K562 (cell line): ENCODE results near the gene VPS35L. TPM values are rescaled to one million over a fixed set of nuclear protein-coding genes. Genes with fewer than 3 reads are reported as not detected.

Experiments
- ATAC-seq: fragments of 200-7000 bp; cut with Tn5 transposase; 3 replicates; pipeline ENCODE4 v1.9.1; 2020; ENCODE audit warnings: moderate library complexity
- BruUV-seq: library from RNA; stranded (reverse); fragments of 400-500 nt; replicated peaks from 2 replicates; lab custom pipeline; 2021; lab: Mats Ljungman, UMichigan
- CTCF ChIA-PET: fragments of 300-600 bp; formaldehyde crosslinking; extraction: SDS; loops from one replicate; lab custom pipeline; 2021; ENCODE audit warnings: low intra/inter-chr PET ratio; lab: Yijun Ruan, JAX
- POLR2A ChIA-PET: fragments of 300-600, 350-650 bp; sonication (Branson Sonifier 250); formaldehyde crosslinking; extraction: SDS; loops from one replicate; lab custom pipeline; 2021; ENCODE audit warnings: antibody characterized with exemption, inconsistent platforms; lab: Yijun Ruan, JAX
- DNase-seq, 4 experiments: peaks; one replicate each; pipeline versions ENCODE4 v3.0.0 to v3.0.0-alpha.2; 2011 to 2018; ENCODE audit warnings: low spot score in 3 of 4, mixed read lengths in 3 of 4; ENCODE audit errors: extremely low read depth in 1 of 4
- FAIRE-seq: peaks from 2 replicates; lab custom pipeline; 2011; peaks lifted over from hg19 to GRCh38; lab: Jason Lieb, UNC
- H2AFZ ChIP-seq: 2 replicates; pipeline ENCODE4 v1.6.0; 2011; ENCODE audit warnings: low read depth, low read length, control low read depth, inconsistent platforms
- H3K27ac ChIP-seq: fragments of 200-600 bp; 3 replicates; pipeline ENCODE4 v1.8.0; 2011; ENCODE audit warnings: low read depth, mild to moderate bottlenecking, control low read depth, inconsistent platforms, low read length, moderate library complexity, mixed read lengths; ENCODE audit errors: extremely low read depth
- H3K27me3 ChIP-seq, 2 experiments: fragments of 300-600 bp in 1 of 2; 2 replicates in 1 of 2; 3 replicates in 1 of 2; pipeline versions ENCODE4 v1.6.0 to v1.8.0; 2011; ENCODE audit warnings: inconsistent platforms in 2 of 2, low read length in 2 of 2, mild to moderate bottlenecking in 1 of 2, mixed read lengths in 1 of 2, moderate library complexity in 1 of 2; ENCODE audit not compliant: control insufficient read depth in 2 of 2, insufficient read depth in 2 of 2
- H3K36me3 ChIP-seq: fragments of 300-600 bp; 3 replicates; pipeline ENCODE4 v1.8.0; 2011; ENCODE audit warnings: mild to moderate bottlenecking, low read length, inconsistent platforms; ENCODE audit not compliant: control insufficient read depth, insufficient read depth
- H3K4me1 ChIP-seq, 2 experiments: fragments of 200-600 bp in 1 of 2; replicated peaks in 1 of 2; 2 replicates in 1 of 2; 3 replicates in 1 of 2; pipeline versions ENCODE4 v1.5.1 to v1.8.0; 2011; ENCODE audit warnings: inconsistent platforms in 2 of 2, low read length in 2 of 2, mild to moderate bottlenecking in 1 of 2, mixed read lengths in 1 of 2, moderate library complexity in 1 of 2; ENCODE audit not compliant: control insufficient read depth in 2 of 2, insufficient read depth in 2 of 2
- H3K4me2 ChIP-seq: 2 replicates; pipeline ENCODE4 v1.6.1; 2011; ENCODE audit warnings: low read length, control low read depth, inconsistent platforms, mixed read lengths; ENCODE audit not compliant: insufficient read depth
- H3K4me3 ChIP-seq: fragments of 200-600 bp; sonication (generic), shearing (Covaris generic); 2 replicates; pipeline ENCODE4 v1.5.1; 2016; ENCODE audit warnings: control low read depth, inconsistent platforms
- H3K79me2 ChIP-seq: fragments of 200-600 bp; 3 replicates; pipeline ENCODE4 v1.8.0; 2011; ENCODE audit warnings: low read length, inconsistent platforms; ENCODE audit not compliant: control insufficient read depth, insufficient read depth
- H3K9ac ChIP-seq, 2 experiments: 2 replicates each; pipeline versions ENCODE4 v1.6.0 to v1.6.1; 2011; ENCODE audit warnings: low read depth in 2 of 2, low read length in 2 of 2, control low read depth in 1 of 2, inconsistent platforms in 1 of 2, mild to moderate bottlenecking in 1 of 2, mixed read lengths in 1 of 2; ENCODE audit not compliant: insufficient read depth in 1 of 2
- H3K9me1 ChIP-seq: one replicate; pipeline ENCODE4 v1.6.0; 2011; ENCODE audit warnings: inconsistent platforms, mild to moderate bottlenecking, low read length, moderate library complexity; ENCODE audit not compliant: control insufficient read depth, insufficient read depth
- H3K9me3 ChIP-seq: replicated peaks from 2 replicates; pipeline ENCODE4 v1.5.1; 2011; ENCODE audit warnings: low read depth, low read length, inconsistent platforms; ENCODE audit not compliant: control insufficient read depth, insufficient read depth
- H4K20me1 ChIP-seq: replicated peaks from 2 replicates; pipeline ENCODE4 v1.6.1; 2011; ENCODE audit warnings: low read length, inconsistent platforms, mixed read lengths; ENCODE audit not compliant: control insufficient read depth, insufficient read depth
- ARID1B ChIP-seq: fragments of 450-650 bp; IDR thresholded peaks from 2 replicates; pipeline ENCODE4 v1.6.1; 2016; ENCODE audit warnings: antibody characterized with exemption, mild to moderate bottlenecking, inconsistent platforms
- CBX1 ChIP-seq: sonication (generic); IDR thresholded peaks from 2 replicates; pipeline ENCODE4 v1.6.1; 2016; ENCODE audit warnings: antibody characterized with exemption, low read depth, mild to moderate bottlenecking
- ELK3 ChIP-seq: fragments of 450-650 bp; formaldehyde crosslinking; IDR thresholded peaks from 2 replicates; pipeline ENCODE4 v1.4.0; 2020; ENCODE audit warnings: mild to moderate bottlenecking
- FOXA3 ChIP-seq, 2 experiments: fragments of 450-650 bp in 1 of 2; sonication (generic) in 1 of 2; formaldehyde crosslinking; IDR thresholded peaks in 1 of 2; conservative IDR thresholded peaks in 1 of 2; 2 replicates each; pipeline versions ENCODE4 v1.4.0 to v1.8.0; 2020 to 2022; ENCODE audit warnings: mild to moderate bottlenecking in 2 of 2, missing genetic modification reagents in 1 of 2
- FOXJ2 ChIP-seq: fragments of 200-800 bp; sonication (Bioruptor generic); IDR thresholded peaks from 2 replicates; pipeline ENCODE4 v1.6.1; 2016; ENCODE audit warnings: missing genetic modification characterization, missing compliant biosample characterization
- HDAC6 ChIP-seq: IDR thresholded peaks from 2 replicates; pipeline ENCODE4 v1.6.1; 2012; ENCODE audit warnings: low read depth, mild to moderate bottlenecking, control low read depth, inconsistent platforms, low read length, moderate library complexity
- HNRNPH1 ChIP-seq: fragments of 200-400 bp; formaldehyde crosslinking; optimal IDR thresholded peaks from 2 replicates; pipeline ENCODE3; 2017; ENCODE audit warnings: low read depth, mild to moderate bottlenecking, low read length, moderate library complexity
- LCOR ChIP-seq: sonication (generic); formaldehyde crosslinking; IDR thresholded peaks from 2 replicates; pipeline ENCODE4 v1.8.0; 2022; ENCODE audit warnings: mild to moderate bottlenecking, missing genetic modification reagents
- MAFF ChIP-seq: IDR thresholded peaks from 2 replicates; pipeline ENCODE4 v1.6.1; 2012; ENCODE audit warnings: low read length, improper control_type of control experiment
- MTA2 ChIP-seq: fragments of 450-650 bp; IDR thresholded peaks from 2 replicates; pipeline ENCODE4 v1.6.1; 2016; ENCODE audit warnings: low read depth
- NFE2 ChIP-seq: IDR thresholded peaks from 2 replicates; pipeline ENCODE4 v1.6.1; 2014; ENCODE audit warnings: antibody characterized with exemption, low read depth
- PKNOX1 ChIP-seq: fragments of 450-650 bp; IDR thresholded peaks from 2 replicates; pipeline ENCODE4 v1.6.1; 2016
- PML ChIP-seq: IDR thresholded peaks from 2 replicates; pipeline ENCODE4 v1.6.1; 2012; ENCODE audit warnings: low read length, inconsistent platforms
- PPARD ChIP-seq: fragments of 250-450 bp; sonication (Bioruptor Pico); IDR thresholded peaks from 2 replicates; pipeline ENCODE4 v1.8.0; 2022; ENCODE audit warnings: inconsistent platforms, mild to moderate bottlenecking, moderate library complexity
- RBBP5 ChIP-seq: fragments of 200-600 bp; sonication (generic); IDR thresholded peaks from 2 replicates; pipeline ENCODE4 v1.6.1; 2012; ENCODE audit warnings: borderline replicate concordance, mild to moderate bottlenecking, low read length, control low read depth, inconsistent platforms; ENCODE audit not compliant: insufficient read depth, poor library complexity, severe bottlenecking
- SMARCE1 ChIP-seq: fragments of 450-650 bp; IDR thresholded peaks from 2 replicates; pipeline ENCODE4 v1.7.1; 2016; ENCODE audit warnings: mild to moderate bottlenecking
- USF1 ChIP-seq: sonication (generic); formaldehyde crosslinking; IDR thresholded peaks from 2 replicates; pipeline ENCODE4 v1.9.0; 2022; ENCODE audit warnings: mild to moderate bottlenecking, missing genetic modification reagents
- XRCC4 ChIP-seq: IDR thresholded peaks from one replicate; pipeline ENCODE4 v1.6.1; 2011; ENCODE audit not compliant: insufficient read depth, insufficient read length; ENCODE audit errors: extremely low read depth
- ZNF561 ChIP-seq: fragments of 450-650 bp; formaldehyde crosslinking; conservative IDR thresholded peaks from 2 replicates; pipeline ENCODE4 v1.4.0; 2020; ENCODE audit warnings: mild to moderate bottlenecking, moderate library complexity
- WGBS: fragments of 100-300 bp; shearing (Covaris generic); methylation state at CpG from one replicate; pipeline ENCODE4 v1.1.6; 2016; ENCODE audit warnings: low coverage, mixed read lengths; ENCODE audit not compliant: insufficient coverage; ENCODE audit errors: missing lambda C conversion rate; 5-methylcytosine and 5-hydroxymethylcytosine counted together
- in situ Hi-C: fragments of 300-500 bp; cut with MboI; formaldehyde crosslinking; loops from 4 replicates; pipeline ENCODE4 v1.15.0; 2018; ENCODE audit warnings: inconsistent platforms, mixed read lengths
- intact Hi-C: fragments of 100-400 bp; cut with micrococcal nuclease; formaldehyde crosslinking; loops from 2 replicates; pipeline ENCODE4 v1.14.2; 2022
- polyA plus RNA-seq, 8 experiments: library from polyadenylated mRNA; depleted of rRNA in 4 of 8; stranded (reverse) in 5 of 8; unstranded in 3 of 8; fragments of >200 nt; fragmentation: Nextera tagmentation in 2 of 8; fragmentation: Illumina TruSeq in 1 of 8; extraction: Ambion mirVana in 2 of 8; extraction: Trizol in 1 of 8; gene quantifications; 2 replicates each; pipeline versions ENCODE4 v1.2.1 to v1.2.3, GENCODE V29; 2011 to 2014; ENCODE audit warnings: inconsistent platforms in 1 of 8, missing spikeins in 1 of 8
- total RNA-seq, 7 experiments: library from RNA; depleted of rRNA in 6 of 7; stranded (reverse); fragments of >200 nt in 6 of 7; fragmentation: Illumina TruSeq in 2 of 7; extraction: Trizol in 2 of 7; gene quantifications; 2 replicates each; pipeline versions ENCODE4 v1.2.1 to v1.2.3, GENCODE V29; 2011 to 2021; ENCODE audit warnings: low replicate concordance in 1 of 7

Gene VPS35L
- total and polyA plus RNA-seq, 9 of the 15 experiments (the other 6 are each of a cell fraction or from before 2014, with no cell fraction given) = 10.2 to 30.4 (median 20.1) TPM

- no peak for TF ChIP-seq CBX1
- TF ChIP-seq RBBP5 = no peak
- TF ChIP-seq, all 486 proteins: peak for 0
Measured at GRCh38 chr16:19607616-19608280, 52.2 kb downstream of the VPS35L start (continued).

GRCh38 chr16:19609359-19609758, 53.9 kb downstream of the VPS35L start:
- Histone ChIP-seq H3K4me2 (no peak overlapping the region), H3K36me3 (peaks cover 2% of the 10 kb centered on the region; the same call in 1 of the 3 replicates), H3K27ac (no peak overlapping the region), H3K9me1 (no peaks in the 10 kb centered on the region), H3K9ac (no peak overlapping the region), H3K4me3 (no peak overlapping the region), H3K27me3 (no peaks in the 10 kb centered on the region), H3K4me1 (no peaks in the 10 kb centered on the region; a peak in 1 of 5 replicates), H4K20me1 (no peaks in the 10 kb centered on the region), H3K9me3 (no peaks in the 10 kb centered on the region), H2AFZ (no peak overlapping the region), H3K79me2 (no peaks in the 10 kb centered on the region)
- DNase-seq (peak; percentile 16 to 34 (median 30)), ATAC-seq (peak; percentile 54; the same call in 2 of the 3 replicates), FAIRE-seq (peak; percentile 58)
- intact Hi-C loops = no loop called here
- POLR2A ChIA-PET = interaction anchor here (1.0 kb wide), 1 partner anchor 269 kb away, joined by 4 read pairs; no protein-coding TSS in a partner anchor
- in situ Hi-C loops = loop anchor here (10.0 kb wide), 1 partner anchor 695 kb away; no protein-coding TSS in a partner anchor
- BruUV-seq = no TSS peak
- WGBS = 6% methylated on average over 5 of the region's 5 CpGs
- CTCF ChIA-PET = interaction anchor here (0.5 kb wide), 1 partner anchor 289 kb away, joined by 5 read pairs; no protein-coding TSS in a partner anchor
- TF ChIP-seq SMARCE1 (peak; percentile 44; the same call in 1 of the 2 replicates), HDAC6 (no peak), XRCC4 (no peak), USF1 (CRISPR knock-in tag) (no peak), HNRNPH1 (no peak), PPARD (CRISPR knock-in tag) (no peak), ELK3 (CRISPR knock-in tag) (no peak), FOXA3 (CRISPR knock-in tag; conservative IDR thresholded peaks at IDR 0.05 in 1 of 2, IDR thresholded peaks at IDR 0.05 in 1 of 2) (no peak), LCOR (CRISPR knock-in tag) (no peak), PML (no peak), MTA2 (no peak), MAFF (peak; percentile 91), ZNF561 (CRISPR knock-in tag) (no peak), NFE2 (peak; percentile 85), PKNOX1 (peak; percentile 96), ARID1B (peak; percentile 46; the same call in 1 of the 2 replicates), FOXJ2 (tag) (no peak)
